ENCODE results near the gene NEMF. TPM values are rescaled to one million over a fixed set of nuclear protein-coding genes. Genes with fewer than 3 reads are reported as not detected.

Gene NEMF
- total RNA-seq, 1 experiment from 2014 or later = 54.0 TPM

DNA sequence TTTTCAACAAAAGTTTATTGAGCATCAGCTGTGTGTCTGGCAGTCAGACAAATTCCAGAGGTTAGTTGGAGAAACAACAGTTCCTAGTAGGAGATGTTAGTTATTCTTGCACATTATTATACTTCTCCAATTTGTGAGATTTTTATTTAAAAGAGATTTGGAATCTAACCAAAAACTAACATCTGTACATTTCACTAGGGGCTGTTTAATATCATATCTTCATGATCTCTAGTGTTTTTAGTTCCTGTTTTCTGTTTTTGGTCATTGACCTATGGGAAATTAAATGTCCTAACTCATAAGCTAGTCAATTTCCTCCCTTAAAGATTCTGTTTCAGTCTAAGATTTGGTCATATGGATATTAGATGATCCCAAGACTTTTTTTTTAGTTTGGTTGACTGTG is 118.8 kb downstream of the NEMF start:
- Histone ChIP-seq H3K4me2 (ENCODE audit: low read length) (no peak overlapping the region), H3F3A (ENCODE audit: low read length, unreplicated experiment) (no peaks in the 10 kb centered on the region), H3K4me1 (ENCODE audit: insufficient read depth, low read length) (no peaks in the 10 kb centered on the region), H3K9ac (ENCODE audit: low read length) (no peak overlapping the region), H3K9me3 (ENCODE audit: low read length) (no peaks in the 10 kb centered on the region), H3K27me3 (ENCODE audit: low read length) (no peaks in the 10 kb centered on the region), H3K36me3 (ENCODE audit: low read depth, low read length) (no peaks in the 10 kb centered on the region), H3K4me3 (ENCODE audit: low read length) (no peak overlapping the region), H3K9me2 (replicated peaks; ENCODE audit: low read length) (no peaks in the 10 kb centered on the region), H3K27ac (ENCODE audit: low read length) (no peak overlapping the region), H3K79me2 (ENCODE audit: low read length) (no peaks in the 10 kb centered on the region), H4K20me1 (ENCODE audit: low read length) (no peaks in the 10 kb centered on the region), H2AFZ (ENCODE audit: low read length) (no peak overlapping the region)
- TF ChIP-seq EZH2phosphoT487 (IDR thresholded peaks at IDR 0.05; ENCODE audit: borderline replicate concordance, low read length) (no peak), EZH2 (IDR thresholded peaks at IDR 0.05; ENCODE audit: low read length, unreplicated experiment) (no peak)
- TF ChIP-seq, protein P1, sequence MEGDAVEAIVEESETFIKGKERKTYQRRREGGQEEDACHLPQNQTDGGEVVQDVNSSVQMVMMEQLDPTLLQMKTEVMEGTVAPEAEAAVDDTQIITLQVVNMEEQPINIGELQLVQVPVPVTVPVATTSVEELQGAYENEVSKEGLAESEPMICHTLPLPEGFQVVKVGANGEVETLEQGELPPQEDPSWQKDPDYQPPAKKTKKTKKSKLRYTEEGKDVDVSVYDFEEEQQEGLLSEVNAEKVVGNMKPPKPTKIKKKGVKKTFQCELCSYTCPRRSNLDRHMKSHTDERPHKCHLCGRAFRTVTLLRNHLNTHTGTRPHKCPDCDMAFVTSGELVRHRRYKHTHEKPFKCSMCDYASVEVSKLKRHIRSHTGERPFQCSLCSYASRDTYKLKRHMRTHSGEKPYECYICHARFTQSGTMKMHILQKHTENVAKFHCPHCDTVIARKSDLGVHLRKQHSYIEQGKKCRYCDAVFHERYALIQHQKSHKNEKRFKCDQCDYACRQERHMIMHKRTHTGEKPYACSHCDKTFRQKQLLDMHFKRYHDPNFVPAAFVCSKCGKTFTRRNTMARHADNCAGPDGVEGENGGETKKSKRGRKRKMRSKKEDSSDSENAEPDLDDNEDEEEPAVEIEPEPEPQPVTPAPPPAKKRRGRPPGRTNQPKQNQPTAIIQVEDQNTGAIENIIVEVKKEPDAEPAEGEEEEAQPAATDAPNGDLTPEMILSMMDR (conservative IDR thresholded peaks at IDR 0.05; ENCODE audit: low read depth, low read length) = no peak
- POLR2A ChIA-PET (ENCODE audit: unreplicated experiment) = no interaction called here
- CTCF ChIA-PET = no interaction called here
- DNase-seq (no peak), ATAC-seq (no peak)
- intact Hi-C loops (cut with micrococcal nuclease) = no loop called here
- no TSS peak for BruUV-seq (replicated peaks)

DNA sequence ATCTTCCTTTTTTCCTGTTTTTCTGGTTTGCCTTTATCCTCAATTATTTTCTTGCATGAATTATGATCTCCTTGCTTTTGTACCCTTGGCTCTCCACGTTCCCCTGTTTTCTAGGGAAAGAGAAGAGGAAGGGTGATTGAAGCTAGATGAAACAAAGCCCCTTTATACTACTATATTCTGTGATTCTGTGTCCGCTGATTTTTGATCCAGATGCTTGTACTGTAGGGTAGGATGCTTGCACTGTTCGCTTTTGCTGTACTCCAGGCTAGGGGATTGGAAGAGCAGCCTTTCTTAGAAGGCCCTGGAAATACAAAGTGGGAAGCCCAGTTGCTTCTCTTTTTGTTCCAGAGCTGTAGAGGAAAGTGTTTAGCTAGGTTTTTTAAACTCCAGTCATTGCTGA is 119.7 kb downstream of the NEMF start:
- no peaks in the 10 kb centered on the region for H3K27me3 ChIP-seq (ENCODE audit: low read length)
- H4K20me1 ChIP-seq (ENCODE audit: low read length) = no peaks in the 10 kb centered on the region
- POLR2A ChIA-PET (ENCODE audit: unreplicated experiment) = no interaction called here
- no peaks in the 10 kb centered on the region for H3K9me2 ChIP-seq (replicated peaks; ENCODE audit: low read length)
- BruUV-seq (replicated peaks) = no TSS peak
- H3K4me2 ChIP-seq (ENCODE audit: low read length) = no peak overlapping the region
- no peaks in the 10 kb centered on the region for H3K4me1 ChIP-seq (ENCODE audit: insufficient read depth, low read length)
- no peak for DNase-seq
- H3K36me3 ChIP-seq (ENCODE audit: low read depth, low read length) = no peaks in the 10 kb centered on the region
- H3K4me3 ChIP-seq (ENCODE audit: low read length) = no peak overlapping the region
- H3K27ac ChIP-seq (ENCODE audit: low read length) = no peak overlapping the region
- H3K79me2 ChIP-seq (ENCODE audit: low read length) = no peaks in the 10 kb centered on the region
- no peak overlapping the region for H3K9ac ChIP-seq (ENCODE audit: low read length)
- ATAC-seq = no peak
- intact Hi-C loops (cut with micrococcal nuclease) = no loop called here
- H3F3A ChIP-seq (ENCODE audit: low read length, unreplicated experiment) = no peaks in the 10 kb centered on the region
- H3K9me3 ChIP-seq (ENCODE audit: low read length) = no peaks in the 10 kb centered on the region
- CTCF ChIA-PET = no interaction called here
- no peak for TF ChIP-seq EZH2 (IDR thresholded peaks at IDR 0.05; ENCODE audit: low read length, unreplicated experiment)
- TF ChIP-seq, protein P1 (conservative IDR thresholded peaks at IDR 0.05; ENCODE audit: low read depth, low read length) = no peak
- TF ChIP-seq EZH2phosphoT487 (IDR thresholded peaks at IDR 0.05; ENCODE audit: borderline replicate concordance, low read length) = no peak
- no peak overlapping the region for H2AFZ ChIP-seq (ENCODE audit: low read length)

Other genes starting within 250 kb of the NEMF start
- gene RPL36AL, start 232.2 kb downstream of the NEMF start, total RNA-seq (2014; rRNA removed) = 408 and 411 TPM in 2 replicates
- gene MGAT2, start 232.0 kb downstream of the NEMF start, total RNA-seq (2014; rRNA removed) = 39.5 and 51.4 TPM in 2 replicates
- 23.2 and 31.3 TPM in 2 replicates for gene DNAAF2, start 217.5 kb downstream of the NEMF start, total RNA-seq (2014; rRNA removed)
- 26.6 and 38.6 TPM in 2 replicates for gene POLE2, start 164.6 kb downstream of the NEMF start, total RNA-seq (2014; rRNA removed)
- gene KLHDC1, start 159.7 kb downstream of the NEMF start, total RNA-seq (2014; rRNA removed) = 0.07 and 0.58 TPM in 2 replicates
- 123 and 126 TPM in 2 replicates for gene KLHDC2, start 84.6 kb downstream of the NEMF start, total RNA-seq (2014; rRNA removed)
- gene ARF6, start 40.3 kb upstream of the NEMF start, total RNA-seq (2014; rRNA removed) = 86.4 and 107 TPM in 2 replicates